ENCODE results near the gene HNRNPK. TPM values are rescaled to one million over a fixed set of nuclear protein-coding genes. Genes with fewer than 3 reads are reported as not detected.
A peak's percentile ranks its signal among the peaks of the same experiment; 100 is the strongest.

Gene HNRNPK
- polyA plus RNA-seq, 2 donors: 176 to 299 TPM

- Histone ChIP-seq H3K36me3 (ENCODE audit: control insufficient read depth in 2 of 2, insufficient read depth in 2 of 2, low read length in 1 of 2) (no peaks in the 10 kb centered on the region), H3K27me3 (ENCODE audit: control insufficient read depth in 1 of 2, insufficient read depth in 2 of 2, low read length in 2 of 2) (no peaks in the 10 kb centered on the region), H3K9me3 (ENCODE audit: control insufficient read depth in 2 of 2, insufficient read depth in 1 of 2, low read depth in 1 of 2, low read length in 1 of 2) (no peaks in the 10 kb centered on the region), H3K27ac (ENCODE audit: low read depth in 2 of 2, low read length in 1 of 2) (no peak overlapping the region), H3K4me1 (ENCODE audit: control insufficient read depth in 2 of 2, insufficient read depth in 2 of 2, low read length in 1 of 2) (no peaks in the 10 kb centered on the region), H3K4me3 (ENCODE audit: low read depth in 1 of 2, low read length in 2 of 2) (no peak overlapping the region)
- 92 to 93% methylated on average over 4 of the region's 4 CpGs for WGBS, 2 donors
Measured at GRCh38 chr9:83996126-83996525, 16.1 kb upstream of the HNRNPK start.

GRCh38 chr9:83992901-83993300 is 12.9 kb upstream of the HNRNPK start:
- H3K9me3 ChIP-seq (ENCODE audit: control insufficient read depth in 2 of 2, insufficient read depth in 1 of 2, low read depth in 1 of 2, low read length in 1 of 2): no peaks in the 10 kb centered on the region
- H3K27ac ChIP-seq (ENCODE audit: low read depth in 2 of 2, low read length in 1 of 2): no peak overlapping the region
- H3K4me3 ChIP-seq (ENCODE audit: low read depth in 1 of 2, low read length in 2 of 2): no peak overlapping the region
- no peaks in the 10 kb centered on the region for H3K4me1 ChIP-seq (ENCODE audit: control insufficient read depth in 2 of 2, insufficient read depth in 2 of 2, low read length in 1 of 2)
- H3K36me3 ChIP-seq (ENCODE audit: control insufficient read depth in 2 of 2, insufficient read depth in 2 of 2, low read length in 1 of 2): no peaks in the 10 kb centered on the region
- H3K27me3 ChIP-seq (ENCODE audit: control insufficient read depth in 1 of 2, insufficient read depth in 2 of 2, low read length in 2 of 2): no peaks in the 10 kb centered on the region

GRCh38 chr9:83992407-83992806 is 12.4 kb upstream of the HNRNPK start:
- no peak overlapping the region for H3K4me3 ChIP-seq (ENCODE audit: low read depth in 1 of 2, low read length in 2 of 2)
- no peaks in the 10 kb centered on the region for H3K9me3 ChIP-seq (ENCODE audit: control insufficient read depth in 2 of 2, insufficient read depth in 1 of 2, low read depth in 1 of 2, low read length in 1 of 2)
- H3K27me3 ChIP-seq (ENCODE audit: control insufficient read depth in 1 of 2, insufficient read depth in 2 of 2, low read length in 2 of 2): no peaks in the 10 kb centered on the region
- no peak overlapping the region for H3K27ac ChIP-seq (ENCODE audit: low read depth in 2 of 2, low read length in 1 of 2)
- WGBS, 2 donors: 43 to 66% methylated on average over 1 of the region's 1 CpG
- H3K4me1 ChIP-seq (ENCODE audit: control insufficient read depth in 2 of 2, insufficient read depth in 2 of 2, low read length in 1 of 2): no peaks in the 10 kb centered on the region
- no peaks in the 10 kb centered on the region for H3K36me3 ChIP-seq (ENCODE audit: control insufficient read depth in 2 of 2, insufficient read depth in 2 of 2, low read length in 1 of 2)

GRCh38 chr9:83991355-83991754 is 11.3 kb upstream of the HNRNPK start:
- Histone ChIP-seq H3K4me1 (ENCODE audit: control insufficient read depth in 2 of 2, insufficient read depth in 2 of 2, low read length in 1 of 2) (peaks cover 0 to 3% of the 10 kb centered on the region in 2 donors), H3K9me3 (ENCODE audit: control insufficient read depth in 2 of 2, insufficient read depth in 1 of 2, low read depth in 1 of 2, low read length in 1 of 2) (no peaks in the 10 kb centered on the region), H3K36me3 (ENCODE audit: control insufficient read depth in 2 of 2, insufficient read depth in 2 of 2, low read length in 1 of 2) (no peaks in the 10 kb centered on the region), H3K4me3 (ENCODE audit: low read depth in 1 of 2, low read length in 2 of 2) (no peak overlapping the region), H3K27ac (ENCODE audit: low read depth in 2 of 2, low read length in 1 of 2) (no peak overlapping the region), H3K27me3 (ENCODE audit: control insufficient read depth in 1 of 2, insufficient read depth in 2 of 2, low read length in 2 of 2) (no peaks in the 10 kb centered on the region)
- WGBS, 2 donors: 88 to 95% methylated on average over 1 of the region's 1 CpG

- no peaks in the 10 kb centered on the region for H3K27me3 ChIP-seq (ENCODE audit: control insufficient read depth in 1 of 2, insufficient read depth in 2 of 2, low read length in 2 of 2)
- no peak overlapping the region for H3K4me3 ChIP-seq (ENCODE audit: low read depth in 1 of 2, low read length in 2 of 2)
- H3K9me3 ChIP-seq (ENCODE audit: control insufficient read depth in 2 of 2, insufficient read depth in 1 of 2, low read depth in 1 of 2, low read length in 1 of 2): no peaks in the 10 kb centered on the region
- H3K27ac ChIP-seq (ENCODE audit: low read depth in 2 of 2, low read length in 1 of 2): no peak overlapping the region
- no peaks in the 10 kb centered on the region for H3K36me3 ChIP-seq (ENCODE audit: control insufficient read depth in 2 of 2, insufficient read depth in 2 of 2, low read length in 1 of 2)
- 66 to 84% methylated on average over 2 of the region's 2 CpGs for WGBS, 2 donors
- peaks cover 0 to 3% of the 10 kb centered on the region in 2 donors for H3K4me1 ChIP-seq (ENCODE audit: control insufficient read depth in 2 of 2, insufficient read depth in 2 of 2, low read length in 1 of 2)
Measured at GRCh38 chr9:83988411-83988810, 8.4 kb upstream of the HNRNPK start.

GRCh38 chr9:83987402-83987791 is 7.4 kb upstream of the HNRNPK start:
- H3K36me3 ChIP-seq (ENCODE audit: control insufficient read depth in 2 of 2, insufficient read depth in 2 of 2, low read length in 1 of 2): no peaks in the 10 kb centered on the region
- no peaks in the 10 kb centered on the region for H3K9me3 ChIP-seq (ENCODE audit: control insufficient read depth in 2 of 2, insufficient read depth in 1 of 2, low read depth in 1 of 2, low read length in 1 of 2)
- no peak overlapping the region for H3K27ac ChIP-seq (ENCODE audit: low read depth in 2 of 2, low read length in 1 of 2)
- peaks cover 0 to 3% of the 10 kb centered on the region in 2 donors for H3K4me1 ChIP-seq (ENCODE audit: control insufficient read depth in 2 of 2, insufficient read depth in 2 of 2, low read length in 1 of 2)
- no peaks in the 10 kb centered on the region for H3K27me3 ChIP-seq (ENCODE audit: control insufficient read depth in 1 of 2, insufficient read depth in 2 of 2, low read length in 2 of 2)
- H3K4me3 ChIP-seq (ENCODE audit: low read depth in 1 of 2, low read length in 2 of 2): no peak overlapping the region
- WGBS, 2 donors: 91 to 94% methylated on average over 1 of the region's 1 CpG

- no peaks in the 10 kb centered on the region for H3K9me3 ChIP-seq (ENCODE audit: control insufficient read depth in 2 of 2, insufficient read depth in 1 of 2, low read depth in 1 of 2, low read length in 1 of 2)
- WGBS, 2 donors: 49 to 64% methylated on average over 11 of the region's 11 CpGs
- peaks cover 0 to 3% of the 10 kb centered on the region in 2 donors for H3K4me1 ChIP-seq (ENCODE audit: control insufficient read depth in 2 of 2, insufficient read depth in 2 of 2, low read length in 1 of 2)
- no peaks in the 10 kb centered on the region for H3K27me3 ChIP-seq (ENCODE audit: control insufficient read depth in 1 of 2, insufficient read depth in 2 of 2, low read length in 2 of 2)
- no peak overlapping the region for H3K4me3 ChIP-seq (ENCODE audit: low read depth in 1 of 2, low read length in 2 of 2)
- no peaks in the 10 kb centered on the region for H3K36me3 ChIP-seq (ENCODE audit: control insufficient read depth in 2 of 2, insufficient read depth in 2 of 2, low read length in 1 of 2)
- H3K27ac ChIP-seq (ENCODE audit: low read depth in 2 of 2, low read length in 1 of 2): peak overlapping the region in 1 of 2 donors; percentile 57
Measured at GRCh38 chr9:83986765-83987401, 6.9 kb upstream of the HNRNPK start.

- H3K4me1 ChIP-seq (ENCODE audit: control insufficient read depth in 2 of 2, insufficient read depth in 2 of 2, low read length in 1 of 2): peaks cover 0 to 3% of the 10 kb centered on the region in 2 donors
- no peak overlapping the region for H3K4me3 ChIP-seq (ENCODE audit: low read depth in 1 of 2, low read length in 2 of 2)
- H3K27me3 ChIP-seq (ENCODE audit: control insufficient read depth in 1 of 2, insufficient read depth in 2 of 2, low read length in 2 of 2): no peaks in the 10 kb centered on the region
- no peaks in the 10 kb centered on the region for H3K36me3 ChIP-seq (ENCODE audit: control insufficient read depth in 2 of 2, insufficient read depth in 2 of 2, low read length in 1 of 2)
- H3K9me3 ChIP-seq (ENCODE audit: control insufficient read depth in 2 of 2, insufficient read depth in 1 of 2, low read depth in 1 of 2, low read length in 1 of 2): no peaks in the 10 kb centered on the region
- H3K27ac ChIP-seq (ENCODE audit: low read depth in 2 of 2, low read length in 1 of 2): no peak overlapping the region
- 88 to 91% methylated on average over 3 of the region's 3 CpGs for WGBS, 2 donors
Measured at GRCh38 chr9:83986195-83986594, 6.2 kb upstream of the HNRNPK start.

- H3K27ac ChIP-seq (ENCODE audit: low read depth in 2 of 2, low read length in 1 of 2): peak overlapping the region; percentile 98
- no peaks in the 10 kb centered on the region for H3K4me1 ChIP-seq (ENCODE audit: control insufficient read depth in 2 of 2, insufficient read depth in 2 of 2, low read length in 1 of 2)
- no peaks in the 10 kb centered on the region for H3K9me3 ChIP-seq (ENCODE audit: control insufficient read depth in 2 of 2, insufficient read depth in 1 of 2, low read depth in 1 of 2, low read length in 1 of 2)
- H3K36me3 ChIP-seq (ENCODE audit: control insufficient read depth in 2 of 2, insufficient read depth in 2 of 2, low read length in 1 of 2): no peaks in the 10 kb centered on the region
- H3K27me3 ChIP-seq (ENCODE audit: control insufficient read depth in 1 of 2, insufficient read depth in 2 of 2, low read length in 2 of 2): no peaks in the 10 kb centered on the region
- peak overlapping the region; percentile 94 to 99 for H3K4me3 ChIP-seq (ENCODE audit: low read depth in 1 of 2, low read length in 2 of 2)
- 1% methylated on average over 29 of the region's 29 CpGs for WGBS, 2 donors
Measured at GRCh38 chr9:83981126-83981871, 1.3 kb upstream of the HNRNPK start.

Measured in esophagus (tissue), 2 donors.